Ishikawa (cell line): ENCODE data around the gene PHKG2.

Source experiments
- CREB1 ChIP-seq: IDR thresholded peaks from 2 replicates; pipeline ENCODE4 v1.6.1; 2012; ENCODE audit warnings: low read depth
- EGR1 ChIP-seq: IDR thresholded peaks from 2 replicates; pipeline ENCODE4 v1.6.1; 2012
- EP300 ChIP-seq: IDR thresholded peaks from 2 replicates; pipeline ENCODE4 v1.6.1; 2012; ENCODE audit warnings: borderline replicate concordance
- FOXM1 ChIP-seq: IDR thresholded peaks from 2 replicates; pipeline ENCODE4 v1.6.1; 2012; ENCODE audit warnings: low read depth, borderline replicate concordance
- NFIC ChIP-seq: IDR thresholded peaks from 2 replicates; pipeline ENCODE4 v1.6.1; 2012
- RAD21 ChIP-seq: IDR thresholded peaks from 2 replicates; pipeline ENCODE4 v1.6.1; 2012; ENCODE audit warnings: low read depth
- TAF1 ChIP-seq: IDR thresholded peaks from 2 replicates; pipeline ENCODE4 v1.6.1; 2012; ENCODE audit warnings: low read depth, mild to moderate bottlenecking
- TCF12 ChIP-seq: IDR thresholded peaks from 2 replicates; pipeline ENCODE4 v1.6.1; 2012; ENCODE audit warnings: low read depth
- TEAD4 ChIP-seq: IDR thresholded peaks from 2 replicates; pipeline ENCODE4 v1.6.1; 2012
- YY1 ChIP-seq: IDR thresholded peaks from 2 replicates; pipeline ENCODE4 v1.6.1; 2012; ENCODE audit warnings: low read depth
- TF ChIP-seq, protein P1 (sequence below): IDR thresholded peaks from 2 replicates; pipeline ENCODE4 v1.6.1; 2012
- TF ChIP-seq, protein P2 (sequence below): IDR thresholded peaks from 2 replicates; pipeline ENCODE4 v1.6.1; 2012; ENCODE audit warnings: low read depth, mild to moderate bottlenecking

DNA sequence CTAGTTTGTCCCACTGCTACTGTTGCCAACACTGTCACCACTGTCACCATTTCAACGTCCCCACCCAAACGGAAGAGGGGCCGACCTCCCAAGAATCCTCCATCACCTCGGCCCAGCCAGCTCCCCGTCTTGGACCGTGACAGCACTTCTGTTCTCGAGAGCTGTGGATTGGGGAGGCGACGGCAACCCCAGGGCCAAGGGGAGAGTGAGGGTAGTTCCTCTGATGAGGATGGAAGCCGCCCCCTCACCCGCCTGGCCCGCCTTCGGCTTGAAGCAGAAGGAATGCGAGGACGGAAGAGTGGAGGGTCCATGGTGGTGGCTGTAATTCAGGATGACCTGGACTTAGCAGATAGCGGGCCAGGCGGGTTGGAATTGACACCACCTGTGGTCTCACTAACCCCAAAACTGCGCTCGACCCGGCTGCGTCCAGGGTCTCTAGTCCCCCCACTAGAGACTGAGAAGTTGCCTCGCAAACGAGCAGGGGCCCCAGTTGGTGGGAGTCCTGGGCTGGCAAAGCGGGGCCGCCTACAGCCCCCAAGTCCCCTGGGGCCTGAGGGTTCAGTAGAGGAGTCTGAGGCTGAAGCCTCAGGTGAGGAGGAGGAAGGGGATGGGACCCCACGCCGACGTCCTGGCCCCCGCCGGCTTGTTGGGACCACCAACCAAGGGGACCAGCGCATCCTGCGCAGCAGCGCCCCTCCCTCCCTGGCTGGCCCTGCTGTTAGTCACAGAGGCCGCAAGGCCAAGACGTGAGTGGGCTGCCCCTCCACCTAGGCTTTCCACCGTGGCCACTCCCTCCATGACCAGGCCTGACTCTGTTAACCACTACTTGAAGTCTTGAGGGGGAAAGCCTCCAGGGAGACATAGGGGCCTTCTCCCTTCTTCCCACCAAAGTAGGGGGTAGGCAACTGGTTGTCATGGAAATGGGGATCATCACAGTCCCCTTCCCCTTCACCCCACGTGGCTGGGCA lies 9.0 kb upstream of the PHKG2 start:
- TF ChIP-seq, protein P1, sequence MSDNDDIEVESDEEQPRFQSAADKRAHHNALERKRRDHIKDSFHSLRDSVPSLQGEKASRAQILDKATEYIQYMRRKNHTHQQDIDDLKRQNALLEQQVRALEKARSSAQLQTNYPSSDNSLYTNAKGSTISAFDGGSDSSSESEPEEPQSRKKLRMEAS: no peak
- TF ChIP-seq RAD21: no peak
- TF ChIP-seq EP300: no peak
- TF ChIP-seq, protein P2, sequence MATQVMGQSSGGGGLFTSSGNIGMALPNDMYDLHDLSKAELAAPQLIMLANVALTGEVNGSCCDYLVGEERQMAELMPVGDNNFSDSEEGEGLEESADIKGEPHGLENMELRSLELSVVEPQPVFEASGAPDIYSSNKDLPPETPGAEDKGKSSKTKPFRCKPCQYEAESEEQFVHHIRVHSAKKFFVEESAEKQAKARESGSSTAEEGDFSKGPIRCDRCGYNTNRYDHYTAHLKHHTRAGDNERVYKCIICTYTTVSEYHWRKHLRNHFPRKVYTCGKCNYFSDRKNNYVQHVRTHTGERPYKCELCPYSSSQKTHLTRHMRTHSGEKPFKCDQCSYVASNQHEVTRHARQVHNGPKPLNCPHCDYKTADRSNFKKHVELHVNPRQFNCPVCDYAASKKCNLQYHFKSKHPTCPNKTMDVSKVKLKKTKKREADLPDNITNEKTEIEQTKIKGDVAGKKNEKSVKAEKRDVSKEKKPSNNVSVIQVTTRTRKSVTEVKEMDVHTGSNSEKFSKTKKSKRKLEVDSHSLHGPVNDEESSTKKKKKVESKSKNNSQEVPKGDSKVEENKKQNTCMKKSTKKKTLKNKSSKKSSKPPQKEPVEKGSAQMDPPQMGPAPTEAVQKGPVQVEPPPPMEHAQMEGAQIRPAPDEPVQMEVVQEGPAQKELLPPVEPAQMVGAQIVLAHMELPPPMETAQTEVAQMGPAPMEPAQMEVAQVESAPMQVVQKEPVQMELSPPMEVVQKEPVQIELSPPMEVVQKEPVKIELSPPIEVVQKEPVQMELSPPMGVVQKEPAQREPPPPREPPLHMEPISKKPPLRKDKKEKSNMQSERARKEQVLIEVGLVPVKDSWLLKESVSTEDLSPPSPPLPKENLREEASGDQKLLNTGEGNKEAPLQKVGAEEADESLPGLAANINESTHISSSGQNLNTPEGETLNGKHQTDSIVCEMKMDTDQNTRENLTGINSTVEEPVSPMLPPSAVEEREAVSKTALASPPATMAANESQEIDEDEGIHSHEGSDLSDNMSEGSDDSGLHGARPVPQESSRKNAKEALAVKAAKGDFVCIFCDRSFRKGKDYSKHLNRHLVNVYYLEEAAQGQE: no peak
- TF ChIP-seq YY1: no peak
- no peak for TF ChIP-seq CREB1
- no peak for TF ChIP-seq TAF1
- no peak for TF ChIP-seq TEAD4
- no peak for TF ChIP-seq EGR1
- no peak for TF ChIP-seq TCF12
- no peak for TF ChIP-seq NFIC
- no peak for TF ChIP-seq FOXM1
